HPDE6-E6E7 (cell line): Measurements from ENCODE around the gene CAMK1.
A peak's percentile ranks its signal among the peaks of the same experiment; 100 is the strongest.

Experiments
- DNase-seq: peaks from one replicate; pipeline ENCODE4 v3.0.0; 2011; ENCODE audit warnings: missing footprints; ENCODE audit errors: extremely low spot score

Gene CAMK1

DNA sequence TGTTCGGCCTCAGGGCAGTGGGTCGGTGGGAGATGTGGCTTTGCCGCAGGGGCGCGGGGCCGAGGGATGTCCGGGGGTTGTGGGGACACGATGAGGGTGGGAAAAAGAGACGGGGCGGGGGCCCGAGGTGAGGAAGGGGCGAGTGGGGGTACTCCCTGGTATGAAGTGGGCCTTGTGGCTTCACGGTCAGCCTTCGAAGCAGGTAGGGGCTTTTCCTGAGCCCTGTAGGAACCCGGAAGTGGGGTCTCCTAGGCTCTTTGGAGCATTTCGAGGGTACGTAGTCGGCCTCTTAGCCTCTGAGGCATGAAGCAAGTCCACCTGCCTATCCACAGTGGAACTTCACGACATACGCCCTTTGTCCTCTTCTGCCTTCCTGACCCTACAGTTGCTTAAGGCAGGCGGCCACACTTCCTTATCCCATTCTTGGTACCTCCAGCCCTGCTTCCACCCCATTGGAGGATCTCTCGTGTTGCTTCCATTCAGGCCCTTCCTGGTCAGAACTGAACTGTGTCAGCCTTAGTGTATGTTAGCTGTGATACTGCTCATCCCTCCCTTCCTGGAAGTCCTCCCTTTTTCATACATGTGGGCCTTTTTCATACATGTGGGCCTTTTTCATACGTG is 23.5 kb upstream of the CAMK1 start:
- DNase-seq: no peak

GRCh38 chr3:9792405-9793160 is 22.8 kb upstream of the CAMK1 start, which contains the start of the genes ARPC4 and TADA3:
TSS of gene ARPC4 (plus strand) at chr3:9793082. CDS start at chr3:9793122, 40 bp downstream.
TSS of gene TADA3 (minus strand) at chr3:9792473. CDS start at chr3:9791466, 1,007 bp downstream.
- DNase-seq: peak; percentile 65

GRCh38 chr3:9791790-9792404 is 22.1 kb upstream of the CAMK1 start:
- DNase-seq: no peak

DNA sequence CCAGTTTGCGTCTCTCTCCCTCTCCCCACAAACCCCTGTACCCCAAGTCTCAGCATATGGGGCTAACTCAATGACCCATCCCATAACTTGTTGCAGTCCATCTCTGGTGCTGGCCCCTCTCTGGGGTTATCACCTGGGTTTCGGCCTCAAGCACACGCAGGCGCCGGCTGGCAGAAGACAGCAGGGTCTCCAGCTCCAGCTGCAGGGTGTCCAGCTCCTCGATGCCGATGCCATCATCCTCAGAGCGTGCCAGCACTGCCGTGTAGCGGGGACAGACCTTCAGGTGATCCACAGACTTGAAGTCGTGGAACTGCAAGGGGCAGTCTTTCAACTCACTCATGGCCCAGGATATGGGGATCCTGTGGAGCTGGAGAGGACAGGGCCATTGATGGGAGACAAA is 21.4 kb upstream of the CAMK1 start:
- no peak for DNase-seq

DNA sequence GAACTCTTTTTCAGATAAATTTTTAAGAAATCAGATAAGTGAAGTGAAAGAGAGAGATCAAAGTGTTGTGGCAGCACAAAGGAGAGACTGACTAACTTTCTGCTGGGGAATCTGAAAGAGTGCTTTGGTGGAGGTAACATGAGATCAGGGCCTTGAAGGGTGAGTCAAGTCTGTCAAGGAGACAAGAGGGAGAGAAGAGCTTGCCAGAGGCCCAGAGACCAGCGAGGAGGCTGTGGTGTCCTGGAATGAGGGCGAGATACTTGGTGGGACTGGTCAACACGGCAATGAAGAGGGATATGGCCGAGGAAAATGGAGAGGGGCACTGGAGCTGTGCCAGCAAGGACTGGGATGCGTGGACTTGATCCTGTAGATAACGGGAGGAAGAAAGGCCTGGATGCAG is 18.0 kb upstream of the CAMK1 start:
- no peak for DNase-seq

GRCh38 chr3:9786825-9787669 is 17.3 kb upstream of the CAMK1 start:
- no peak for DNase-seq

DNA sequence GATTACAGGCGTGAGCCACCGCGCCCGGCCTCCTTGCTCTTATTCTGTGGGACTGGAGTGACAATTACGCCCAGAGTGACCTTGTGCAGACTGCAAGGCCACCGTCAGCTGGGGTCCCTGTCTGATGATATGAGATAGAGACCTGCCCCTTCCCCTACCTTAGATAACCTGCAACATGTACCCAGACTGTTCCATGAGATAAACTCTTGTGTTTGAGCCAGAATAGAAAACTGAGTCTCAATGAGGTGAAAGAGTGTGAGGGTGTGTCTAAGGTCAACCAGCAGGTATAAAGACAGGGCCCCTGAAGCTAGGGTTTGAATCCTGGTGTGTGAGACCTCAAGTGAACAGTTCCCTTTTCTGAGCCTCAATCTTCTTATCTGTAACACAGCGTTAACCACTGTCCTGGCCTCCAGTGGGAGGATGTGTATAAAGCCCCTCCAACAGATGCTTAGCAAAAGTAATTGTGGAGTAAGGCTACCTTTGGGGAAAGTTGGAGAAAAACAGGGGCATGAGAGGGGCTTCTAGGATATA is 16.5 kb upstream of the CAMK1 start:
- no peak for DNase-seq

- no peak for DNase-seq
These were observed 15.9 kb upstream of the CAMK1 start for GRCh38 chr3:9785602-9786001.

- no peak for DNase-seq
These were observed 15.2 kb upstream of the CAMK1 start for GRCh38 chr3:9784965-9785364.

- DNase-seq: no peak
These were observed 14.2 kb upstream of the CAMK1 start for GRCh38 chr3:9783954-9784353.

DNA sequence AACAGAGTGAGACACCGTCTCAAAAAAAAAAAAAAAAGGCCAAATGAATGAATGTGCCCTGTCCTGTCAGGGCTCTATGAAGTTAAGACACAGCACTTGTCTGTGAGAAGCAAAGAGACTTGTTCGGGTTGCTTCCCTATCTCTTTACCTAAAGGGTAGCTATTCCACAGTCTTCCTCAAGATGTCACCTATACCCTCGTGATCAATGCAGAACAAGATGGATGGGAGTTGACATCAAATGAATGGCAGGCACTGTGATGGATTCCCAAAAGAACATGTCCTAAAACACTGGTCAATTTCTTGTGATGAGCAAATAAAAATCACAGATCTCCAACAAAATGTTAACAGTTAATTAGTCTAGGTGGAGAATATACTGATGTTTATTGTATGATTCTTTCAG is 13.0 kb upstream of the CAMK1 start:
- DNase-seq: no peak

GRCh38 chr3:9781978-9782603 is 12.3 kb upstream of the CAMK1 start:
- no peak for DNase-seq

DNA sequence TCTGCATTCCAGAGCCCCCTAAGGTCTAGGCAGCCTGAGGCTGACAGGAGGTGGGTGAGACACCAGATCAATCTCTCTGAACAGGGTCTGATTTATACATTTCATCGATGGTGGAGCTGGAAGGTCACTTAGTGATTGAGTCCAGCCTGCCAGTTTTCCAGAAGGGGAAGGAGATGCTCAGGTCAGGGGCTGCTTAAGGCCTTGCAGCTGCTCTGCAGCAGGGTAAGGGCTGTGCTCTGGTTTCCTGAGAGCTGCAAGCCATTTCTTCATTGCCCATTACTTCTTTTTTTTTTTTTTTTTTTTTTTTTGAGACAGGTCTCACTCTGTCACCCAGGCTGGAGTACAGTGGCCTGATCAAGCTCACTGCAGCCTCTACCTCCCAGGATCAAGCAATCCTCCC is 11.8 kb upstream of the CAMK1 start:
- DNase-seq: no peak

GRCh38 chr3:9780910-9781309 is 11.2 kb upstream of the CAMK1 start:
- no peak for DNase-seq

DNA sequence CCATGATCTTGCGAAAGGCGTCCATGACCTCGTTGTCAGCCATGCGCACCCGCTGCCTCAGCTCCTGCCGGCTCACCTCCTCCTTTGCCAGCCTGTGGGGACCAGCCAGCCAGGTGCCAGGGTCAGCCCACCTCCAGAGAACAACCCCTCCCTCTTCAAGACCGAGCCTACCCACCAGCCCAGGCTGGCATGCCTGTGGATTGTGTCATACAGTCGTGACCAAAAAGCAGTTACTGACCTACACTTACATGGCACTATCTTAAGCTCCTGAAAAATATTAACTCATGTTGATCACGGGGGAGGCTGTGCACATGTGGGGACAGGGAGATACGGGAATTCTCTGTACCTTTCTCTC is 10.7 kb upstream of the CAMK1 start:
- DNase-seq: no peak

DNA sequence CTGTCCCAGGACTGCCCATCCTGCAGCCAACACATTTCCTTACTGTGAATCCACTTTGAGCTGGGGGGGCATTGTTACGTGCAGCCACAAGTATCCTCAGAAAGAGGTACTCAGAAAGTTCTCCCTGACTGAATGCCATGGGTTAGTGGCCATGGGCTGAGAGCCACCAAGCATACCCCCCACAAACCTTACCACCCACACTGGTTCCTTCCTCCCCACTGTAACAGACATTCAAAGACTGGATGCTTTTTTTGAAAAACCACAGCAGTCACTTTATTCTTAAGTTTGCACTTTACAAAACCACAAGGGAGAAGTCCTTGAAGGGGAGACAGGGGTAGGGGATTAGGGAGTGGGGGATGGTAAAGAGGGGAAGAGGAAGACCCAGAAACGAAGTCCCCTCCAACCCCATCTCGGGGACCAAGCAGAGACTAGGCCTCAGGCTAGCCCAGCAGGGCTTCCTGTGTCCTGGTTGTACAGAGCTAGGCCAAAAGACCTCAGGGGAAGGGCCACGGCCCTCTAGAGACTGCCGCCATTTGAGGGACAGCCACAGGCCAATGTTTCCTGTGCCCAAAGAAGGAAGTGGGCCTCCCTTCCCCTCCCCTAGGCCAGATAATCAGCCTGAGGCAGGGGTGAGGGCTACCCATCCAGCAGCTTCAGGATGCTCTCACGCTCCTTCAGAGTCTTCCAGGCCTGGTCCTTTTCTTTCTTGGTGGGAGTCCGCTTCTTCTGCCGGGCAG is 10.1 kb upstream of the CAMK1 start:
- DNase-seq: no peak

- DNase-seq: no peak
These were observed 9.4 kb upstream of the CAMK1 start for GRCh38 chr3:9779075-9779593.

- DNase-seq: no peak
These were observed 8.7 kb upstream of the CAMK1 start for GRCh38 chr3:9778143-9779074.

- no peak for DNase-seq
These were observed 7.9 kb upstream of the CAMK1 start for GRCh38 chr3:9777694-9778021.
